Measurements from ENCODE around the gene CRIM1. TPM values are rescaled to one million over a fixed set of nuclear protein-coding genes. Genes with fewer than 3 reads are reported as not detected.
"Not testable (repeated sequence)": the region's sequence is repeated elsewhere in the genome, so short reads cannot be mapped to it uniquely, and the experiment has no call there.

The CRIM1 gene
- total RNA-seq, 4 donors from 2014 or later: 140 to 429 (median 201) TPM

DNA sequence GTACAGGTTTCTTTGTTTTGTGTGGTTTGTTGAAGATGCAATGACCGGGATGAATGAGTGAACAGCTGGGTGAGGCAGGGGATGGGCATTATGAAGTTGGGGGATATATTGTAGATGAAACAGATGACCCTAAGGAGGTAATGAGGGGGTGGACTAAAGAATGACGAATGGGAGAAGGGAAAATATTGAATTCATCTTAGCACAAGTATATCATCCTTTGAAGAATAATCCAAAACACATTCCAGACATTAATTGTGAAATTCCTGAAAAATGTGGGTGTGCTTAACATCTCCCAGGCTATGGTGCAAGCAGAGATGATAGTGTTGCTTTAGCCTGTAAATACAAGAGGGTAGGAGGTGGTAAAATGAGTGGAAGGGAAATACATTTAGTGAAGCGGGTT, 5.8 kb downstream of the CRIM1 start:
- DNase-seq (ENCODE audit: extremely low spot score): no peak
- no peaks in the 10 kb centered on the region for H3K27me3 ChIP-seq
- peaks cover 77 to 91% (median 83%) of the 10 kb centered on the region in 4 donors for H3K4me1 ChIP-seq
- whole genome bisulfite sequencing: 71% methylated on average over 3 of the region's 3 CpGs
- no peaks in the 10 kb centered on the region for H3K9me3 ChIP-seq
- no peaks in the 10 kb centered on the region for H3K36me3 ChIP-seq
- H3K4me3 ChIP-seq: peak overlapping the region in 1 of 4 donors; percentile 90
- H3K27ac ChIP-seq (replicated peaks in 1 of 4): peak overlapping the region in 2 of 4 donors; percentile 15 to 28
- intact Hi-C loops (cut with DNase I): no loop called here
- TF ChIP-seq EP300 (IDR thresholded peaks at IDR 0.05): no peak
- TF ChIP-seq POLR2AphosphoS5 (IDR thresholded peaks at IDR 0.05): no peak
- TF ChIP-seq, protein P1, sequence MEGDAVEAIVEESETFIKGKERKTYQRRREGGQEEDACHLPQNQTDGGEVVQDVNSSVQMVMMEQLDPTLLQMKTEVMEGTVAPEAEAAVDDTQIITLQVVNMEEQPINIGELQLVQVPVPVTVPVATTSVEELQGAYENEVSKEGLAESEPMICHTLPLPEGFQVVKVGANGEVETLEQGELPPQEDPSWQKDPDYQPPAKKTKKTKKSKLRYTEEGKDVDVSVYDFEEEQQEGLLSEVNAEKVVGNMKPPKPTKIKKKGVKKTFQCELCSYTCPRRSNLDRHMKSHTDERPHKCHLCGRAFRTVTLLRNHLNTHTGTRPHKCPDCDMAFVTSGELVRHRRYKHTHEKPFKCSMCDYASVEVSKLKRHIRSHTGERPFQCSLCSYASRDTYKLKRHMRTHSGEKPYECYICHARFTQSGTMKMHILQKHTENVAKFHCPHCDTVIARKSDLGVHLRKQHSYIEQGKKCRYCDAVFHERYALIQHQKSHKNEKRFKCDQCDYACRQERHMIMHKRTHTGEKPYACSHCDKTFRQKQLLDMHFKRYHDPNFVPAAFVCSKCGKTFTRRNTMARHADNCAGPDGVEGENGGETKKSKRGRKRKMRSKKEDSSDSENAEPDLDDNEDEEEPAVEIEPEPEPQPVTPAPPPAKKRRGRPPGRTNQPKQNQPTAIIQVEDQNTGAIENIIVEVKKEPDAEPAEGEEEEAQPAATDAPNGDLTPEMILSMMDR (IDR thresholded peaks at IDR 0.05): no peak
- no peak for TF ChIP-seq POLR2A (IDR thresholded peaks at IDR 0.05; ENCODE audit: low read depth)

DNA sequence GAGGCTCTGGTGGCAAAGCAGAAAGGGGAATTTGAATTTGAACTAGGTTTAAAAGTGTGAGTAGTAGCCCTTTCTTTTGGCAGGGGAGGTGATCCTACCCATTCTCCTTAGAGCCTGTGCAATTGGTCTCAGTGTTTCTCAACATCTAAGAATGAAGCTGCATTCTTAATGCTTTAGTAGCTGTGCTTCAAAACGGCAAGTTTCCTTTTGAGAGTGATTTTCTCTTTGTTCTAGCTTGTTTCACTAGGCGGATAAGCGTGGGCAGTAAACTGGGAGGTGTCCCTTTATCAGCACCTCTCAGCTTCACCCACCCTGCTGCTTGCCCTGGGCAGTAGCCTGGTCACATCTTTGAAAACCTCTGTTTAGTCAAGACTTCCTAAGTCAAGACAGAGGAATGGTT, 6.7 kb downstream of the CRIM1 start:
- no peak for DNase-seq (ENCODE audit: extremely low spot score)
- Histone ChIP-seq H3K4me3 (peak overlapping the region in 1 of 4 donors; percentile 90), H3K9me3 (no peaks in the 10 kb centered on the region), H3K27ac (replicated peaks in 1 of 4) (peak overlapping the region in 3 of 4 donors; percentile 5 to 41 (median 28)), H3K4me1 (peaks cover 86 to 99% (median 90%) of the 10 kb centered on the region in 4 donors), H3K27me3 (no peaks in the 10 kb centered on the region), H3K36me3 (no peaks in the 10 kb centered on the region)
- TF ChIP-seq, protein P1 (IDR thresholded peaks at IDR 0.05): no peak
- TF ChIP-seq POLR2AphosphoS5 (IDR thresholded peaks at IDR 0.05): peak in 1 of 2 donors; percentile 10
- WGBS: 71% methylated on average over 3 of the region's 3 CpGs
- intact Hi-C loops (cut with DNase I): no loop called here

- H3K27me3 ChIP-seq; DNase-seq (ENCODE audit: extremely low spot score); H3K9me3 ChIP-seq; intact Hi-C loops (cut with DNase I); H3K36me3 ChIP-seq: not testable (repeated sequence)
- peak overlapping the region in 1 of 4 donors; percentile 90 for H3K4me3 ChIP-seq
- 88% methylated on average over 2 of the region's 2 CpGs for WGBS
- H3K27ac ChIP-seq (replicated peaks in 1 of 4): peak overlapping the region in 2 of 4 donors; percentile 5 to 28
- H3K4me1 ChIP-seq: peaks cover 94 to 99% (median 97%) of the 10 kb centered on the region in 4 donors
Observed at GRCh38 chr2:36363085-36363484, 7.5 kb downstream of the CRIM1 start.

DNA sequence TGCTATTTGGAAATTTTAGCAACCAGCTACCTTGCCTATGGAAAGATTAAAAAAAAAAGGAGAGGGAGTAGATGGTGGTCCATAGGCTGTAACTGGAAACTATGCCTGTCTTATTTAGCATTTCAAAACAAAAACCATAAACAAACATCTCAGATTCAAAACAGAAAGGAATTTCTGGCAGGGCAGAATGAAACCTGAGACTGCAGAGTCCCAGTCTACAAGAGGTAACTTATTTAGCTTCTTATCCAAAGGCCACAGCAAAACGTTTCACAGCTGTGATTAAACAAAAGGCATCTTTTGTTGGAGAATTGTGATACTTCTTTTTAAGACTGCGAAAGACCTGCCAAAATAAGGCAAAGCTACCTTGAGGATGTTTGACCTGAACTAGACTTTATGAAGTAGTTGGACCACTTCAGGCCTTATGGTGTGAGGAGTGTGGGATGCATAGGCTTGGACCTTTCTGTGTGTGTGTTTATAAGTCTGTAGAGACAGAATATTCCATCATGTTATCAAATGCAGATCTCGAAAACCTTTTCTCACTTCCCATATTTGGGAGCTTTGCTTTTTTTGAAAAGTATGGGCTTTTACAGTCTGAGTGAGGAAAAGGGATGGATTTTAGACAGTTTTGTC, 11.0 kb downstream of the CRIM1 start:
- H3K4me3 ChIP-seq: peak overlapping the region in 1 of 4 donors; percentile 8
- WGBS: 66% methylated on average over 3 of the region's 3 CpGs
- peak overlapping the region in 3 of 4 donors; percentile 32 to 50 (median 44) for H3K27ac ChIP-seq (replicated peaks in 1 of 4)
- no peaks in the 10 kb centered on the region for H3K27me3 ChIP-seq
- no peaks in the 10 kb centered on the region for H3K9me3 ChIP-seq
- intact Hi-C loops (cut with DNase I): no loop called here
- TF ChIP-seq EP300 (IDR thresholded peaks at IDR 0.05) (no peak), POLR2A (IDR thresholded peaks at IDR 0.05; ENCODE audit: low read depth) (no peak), POLR2AphosphoS5 (IDR thresholded peaks at IDR 0.05) (no peak)
- TF ChIP-seq, protein P1 (IDR thresholded peaks at IDR 0.05): no peak
- peaks cover 96 to 100% (median 98%) of the 10 kb centered on the region in 4 donors for H3K4me1 ChIP-seq
- H3K36me3 ChIP-seq: peaks cover 0 to 5% (median 0%) of the 10 kb centered on the region in 4 donors
- DNase-seq (ENCODE audit: extremely low spot score): no peak

DNA sequence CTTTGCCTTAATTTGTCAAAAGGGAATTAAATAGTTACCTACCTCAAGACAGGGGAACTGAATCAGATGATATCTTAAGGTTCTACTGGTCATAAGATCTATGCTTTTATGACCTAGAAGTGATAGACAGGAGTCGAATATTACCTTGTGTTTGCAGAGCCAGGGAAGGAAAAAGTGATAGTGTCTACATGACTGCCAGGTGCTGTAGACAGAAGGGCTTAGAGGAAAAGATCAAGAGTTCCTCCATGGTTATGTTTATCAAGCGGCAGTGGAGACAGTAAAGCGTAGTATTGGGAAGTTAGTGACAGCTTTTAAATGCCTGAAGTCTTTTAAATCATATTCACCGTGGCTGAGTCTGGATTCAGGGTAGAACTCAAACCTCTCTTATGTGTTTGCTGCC, 11.9 kb downstream of the CRIM1 start:
- H3K4me3 ChIP-seq: peak overlapping the region in 2 of 4 donors; percentile 11 to 38
- intact Hi-C loops (cut with DNase I): no loop called here
- H3K4me1 ChIP-seq: peaks cover 96 to 100% (median 99%) of the 10 kb centered on the region in 4 donors
- H3K9me3 ChIP-seq: no peaks in the 10 kb centered on the region
- no peak for TF ChIP-seq EP300 (IDR thresholded peaks at IDR 0.05)
- TF ChIP-seq, protein P1 (IDR thresholded peaks at IDR 0.05): no peak
- TF ChIP-seq POLR2AphosphoS5 (IDR thresholded peaks at IDR 0.05): no peak
- no peak for TF ChIP-seq POLR2A (IDR thresholded peaks at IDR 0.05; ENCODE audit: low read depth)
- H3K27ac ChIP-seq (replicated peaks in 1 of 4): peak overlapping the region; percentile 1 to 44 (median 37)
- H3K27me3 ChIP-seq: no peaks in the 10 kb centered on the region
- DNase-seq (ENCODE audit: extremely low spot score): no peak
- 59% methylated on average over 4 of the region's 4 CpGs for WGBS
- H3K36me3 ChIP-seq: peaks cover 0 to 5% (median 0%) of the 10 kb centered on the region in 4 donors
